Neural progenitor cell (in vitro differentiated cells): ENCODE measurements around the gene PTPN4. TPM values are rescaled to one million over a fixed set of nuclear protein-coding genes. Genes with fewer than 3 reads are reported as not detected.

ENCODE experiments used
- DNase-seq: peaks from one replicate; pipeline ENCODE4 v3.0.0-alpha.2; 2016; ENCODE audit warnings: low spot score
- H2AFZ ChIP-seq: fragments of 200-600 bp; sonication (generic); replicated peaks from 2 replicates; pipeline ENCODE4 v1.6.1; 2016; ENCODE audit warnings: antibody characterized with exemption
- H3F3A ChIP-seq: fragments of 200-600 bp; sonication (generic); 2 replicates; pipeline ENCODE4 v1.6.1; 2016; ENCODE audit warnings: antibody characterized with exemption, low read depth
- H3K27ac ChIP-seq: fragments of 200-600 bp; sonication (generic); 2 replicates; pipeline ENCODE4 v1.5.1; 2016; ENCODE audit warnings: mild to moderate bottlenecking
- H3K27me3 ChIP-seq: fragments of 200-600 bp; sonication (generic); 2 replicates; pipeline ENCODE4 v1.6.1; 2016; ENCODE audit warnings: mild to moderate bottlenecking, moderate library complexity
- H3K36me3 ChIP-seq: fragments of 200-600 bp; sonication (generic); 2 replicates; pipeline ENCODE4 v1.5.1; 2016
- H3K4me1 ChIP-seq: fragments of 200-600 bp; sonication (generic); 2 replicates; pipeline ENCODE4 v1.6.1; 2016; ENCODE audit warnings: mixed run types
- H3K4me2 ChIP-seq: fragments of 200-600 bp; sonication (generic); 2 replicates; pipeline ENCODE4 v1.6.1; 2016
- H3K4me3 ChIP-seq: fragments of 200-600 bp; sonication (generic); 2 replicates; pipeline ENCODE4 v1.5.1; 2016
- H3K79me2 ChIP-seq: fragments of 200-600 bp; sonication (generic); 2 replicates; pipeline ENCODE4 v1.6.1; 2016; ENCODE audit warnings: low read depth
- H3K9ac ChIP-seq: fragments of 200-600 bp; sonication (generic); 2 replicates; pipeline ENCODE4 v1.6.1; 2016
- H3K9me3 ChIP-seq: fragments of 200-600 bp; sonication (generic); 2 replicates; pipeline ENCODE4 v1.5.1; 2016; ENCODE audit warnings: low read depth
- H4K20me1 ChIP-seq: fragments of 200-600 bp; sonication (generic); 2 replicates; pipeline ENCODE4 v1.6.1; 2016; ENCODE audit warnings: low read depth
- H3K27ac Mint-ChIP-seq: 3 replicates; pipeline ENCODE4 v1.8.0; 2021; ENCODE audit warnings: mixed read lengths
- H3K27me3 Mint-ChIP-seq: 2 replicates; pipeline ENCODE4 v1.8.0; 2022; ENCODE audit warnings: low read depth, mild to moderate bottlenecking, inconsistent platforms, moderate library complexity, mixed read lengths; ENCODE audit not compliant: insufficient read depth
- H3K36me3 Mint-ChIP-seq: 3 replicates; pipeline ENCODE4 v1.8.0; 2021; ENCODE audit warnings: mixed read lengths
- H3K4me1 Mint-ChIP-seq: 3 replicates; pipeline ENCODE4 v1.8.0; 2021; ENCODE audit warnings: mixed read lengths
- H3K4me3 Mint-ChIP-seq: 3 replicates; pipeline ENCODE4 v1.8.0; 2021; ENCODE audit warnings: mild to moderate bottlenecking, moderate library complexity, mixed read lengths
- H3K9me3 Mint-ChIP-seq: 3 replicates; pipeline ENCODE4 v1.8.0; 2020; ENCODE audit warnings: mixed read lengths
- EZH2 ChIP-seq: fragments of 200-600 bp; sonication (generic); IDR thresholded peaks from 2 replicates; pipeline ENCODE4 v1.6.1; 2017; ENCODE audit warnings: antibody characterized with exemption, mild to moderate bottlenecking, moderate library complexity
- EZH2phosphoT487 ChIP-seq: fragments of 200-600 bp; sonication (generic); IDR thresholded peaks from 2 replicates; pipeline ENCODE4 v1.6.1; 2017; ENCODE audit warnings: antibody characterized with exemption
- total RNA-seq: library from RNA; depleted of rRNA; stranded (reverse); fragments of >200 nt; gene quantifications from 2 replicates; pipeline ENCODE4 v1.2.3, GENCODE V29; 2015; ENCODE audit warnings: low replicate concordance
- TF ChIP-seq, protein P1 (sequence below): fragments of 200-600 bp; sonication (generic); IDR thresholded peaks from 2 replicates; pipeline ENCODE4 v1.5.1; 2017; ENCODE audit warnings: antibody characterized with exemption, mild to moderate bottlenecking

The PTPN4 gene
- total RNA-seq, 1 donor from 2014 or later: 51.8 TPM

DNA sequence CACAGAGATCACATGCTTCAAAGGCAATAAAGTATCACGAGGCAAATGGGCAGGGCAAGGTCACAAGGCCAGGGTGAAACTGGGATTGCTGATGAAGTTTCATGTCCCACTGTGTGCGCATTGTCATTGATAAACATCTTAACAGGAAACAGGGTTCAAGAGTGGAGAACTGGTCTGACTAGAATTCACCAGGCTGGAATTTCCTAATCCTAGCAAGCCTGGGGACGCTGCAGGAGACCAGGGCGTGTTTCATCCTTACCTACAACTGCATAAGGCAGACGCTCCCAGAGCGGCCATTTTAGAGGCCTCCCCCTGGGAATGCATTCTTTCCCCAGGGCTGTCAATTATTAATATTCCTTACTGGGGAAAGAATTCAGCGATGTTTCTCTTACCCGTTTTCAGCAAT, 33.2 kb downstream of the PTPN4 start:
- TF ChIP-seq EZH2 (no peak), EZH2phosphoT487 (no peak)
- TF ChIP-seq, protein P1, sequence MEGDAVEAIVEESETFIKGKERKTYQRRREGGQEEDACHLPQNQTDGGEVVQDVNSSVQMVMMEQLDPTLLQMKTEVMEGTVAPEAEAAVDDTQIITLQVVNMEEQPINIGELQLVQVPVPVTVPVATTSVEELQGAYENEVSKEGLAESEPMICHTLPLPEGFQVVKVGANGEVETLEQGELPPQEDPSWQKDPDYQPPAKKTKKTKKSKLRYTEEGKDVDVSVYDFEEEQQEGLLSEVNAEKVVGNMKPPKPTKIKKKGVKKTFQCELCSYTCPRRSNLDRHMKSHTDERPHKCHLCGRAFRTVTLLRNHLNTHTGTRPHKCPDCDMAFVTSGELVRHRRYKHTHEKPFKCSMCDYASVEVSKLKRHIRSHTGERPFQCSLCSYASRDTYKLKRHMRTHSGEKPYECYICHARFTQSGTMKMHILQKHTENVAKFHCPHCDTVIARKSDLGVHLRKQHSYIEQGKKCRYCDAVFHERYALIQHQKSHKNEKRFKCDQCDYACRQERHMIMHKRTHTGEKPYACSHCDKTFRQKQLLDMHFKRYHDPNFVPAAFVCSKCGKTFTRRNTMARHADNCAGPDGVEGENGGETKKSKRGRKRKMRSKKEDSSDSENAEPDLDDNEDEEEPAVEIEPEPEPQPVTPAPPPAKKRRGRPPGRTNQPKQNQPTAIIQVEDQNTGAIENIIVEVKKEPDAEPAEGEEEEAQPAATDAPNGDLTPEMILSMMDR: no peak
- Histone ChIP-seq H4K20me1 (peaks cover 38% of the 10 kb centered on the region), H3K4me1 (peaks cover 16% of the 10 kb centered on the region), H3K27ac (no peak overlapping the region), H3F3A (peaks cover 15% of the 10 kb centered on the region), H3K9me3 (peaks cover 13% of the 10 kb centered on the region), H2AFZ (no peak overlapping the region), H3K4me3 (no peak overlapping the region), H3K4me2 (no peak overlapping the region), H3K79me2 (peaks cover 100% of the 10 kb centered on the region), H3K36me3 (peaks cover 16% of the 10 kb centered on the region), H3K27me3 (no peaks in the 10 kb centered on the region), H3K9ac (no peak overlapping the region)
- Mint-ChIP-seq H3K27me3 (peaks cover 2% of the 10 kb centered on the region), H3K9me3 (peaks cover 47% of the 10 kb centered on the region), H3K4me1 (peaks cover 5% of the 10 kb centered on the region), H3K27ac (no peak overlapping the region), H3K36me3 (peaks cover 41% of the 10 kb centered on the region), H3K4me3 (no peak overlapping the region)
- DNase-seq: no peak

- Histone ChIP-seq H4K20me1 (peaks cover 42% of the 10 kb centered on the region), H3K4me2 (peak overlapping the region; percentile 42), H3K79me2 (peaks cover 100% of the 10 kb centered on the region), H3K27me3 (no peaks in the 10 kb centered on the region), H3K4me3 (no peak overlapping the region), H3K27ac (peak overlapping the region; percentile 78), H3K9ac (no peak overlapping the region), H2AFZ (no peak overlapping the region), H3K36me3 (peaks cover 11% of the 10 kb centered on the region), H3K4me1 (peaks cover 16% of the 10 kb centered on the region), H3F3A (peaks cover 15% of the 10 kb centered on the region), H3K9me3 (peaks cover 13% of the 10 kb centered on the region)
- peaks cover 5% of the 10 kb centered on the region for H3K4me1 Mint-ChIP-seq
- no peak overlapping the region for H3K4me3 Mint-ChIP-seq
- TF ChIP-seq EZH2phosphoT487 (no peak), EZH2 (no peak)
- TF ChIP-seq, protein P1: no peak
- no peak for DNase-seq
- no peak overlapping the region for H3K27ac Mint-ChIP-seq
- peaks cover 2% of the 10 kb centered on the region for H3K27me3 Mint-ChIP-seq
- peaks cover 46% of the 10 kb centered on the region for H3K9me3 Mint-ChIP-seq
- H3K36me3 Mint-ChIP-seq: peaks cover 39% of the 10 kb centered on the region
These were observed 34.5 kb downstream of the PTPN4 start for GRCh38 chr2:119794237-119794636.

GRCh38 chr2:119795309-119796303, 35.9 kb downstream of the PTPN4 start:
- Mint-ChIP-seq H3K27me3 (peaks cover 2% of the 10 kb centered on the region), H3K9me3 (peaks cover 41% of the 10 kb centered on the region), H3K36me3 (peaks cover 33% of the 10 kb centered on the region), H3K27ac (no peak overlapping the region), H3K4me1 (peaks cover 5% of the 10 kb centered on the region), H3K4me3 (no peak overlapping the region)
- no peak overlapping the region for H2AFZ ChIP-seq
- no peak for DNase-seq
- H3K36me3 ChIP-seq: peaks cover 6% of the 10 kb centered on the region
- peaks cover 13% of the 10 kb centered on the region for H3K9me3 ChIP-seq
- no peaks in the 10 kb centered on the region for H3K27me3 ChIP-seq
- TF ChIP-seq EZH2phosphoT487 (no peak), EZH2 (no peak)
- TF ChIP-seq, protein P1: no peak
- peaks cover 49% of the 10 kb centered on the region for H4K20me1 ChIP-seq
- H3K4me1 ChIP-seq: peaks cover 24% of the 10 kb centered on the region
- H3F3A ChIP-seq: peaks cover 15% of the 10 kb centered on the region
- H3K4me2 ChIP-seq: peak overlapping the region; percentile 42
- peaks cover 100% of the 10 kb centered on the region for H3K79me2 ChIP-seq
- H3K27ac ChIP-seq: no peak overlapping the region
- no peak overlapping the region for H3K9ac ChIP-seq
- H3K4me3 ChIP-seq: no peak overlapping the region
